HCT116 (cell line): Measurements from ENCODE around the gene DLL1. TPM values are rescaled to one million over a fixed set of nuclear protein-coding genes. Genes with fewer than 3 reads are reported as not detected.

Experiments used
- ATAC-seq: fragments of 200-7000 bp; cut with Tn5 transposase; 2 replicates; pipeline ENCODE4 v1.9.1; 2020; ENCODE audit warnings: mild to moderate bottlenecking, moderate library complexity
- BruUV-seq: library from RNA; stranded (reverse); fragments of 400-500 nt; replicated peaks from 2 replicates; lab custom pipeline; 2021; lab: Mats Ljungman, UMichigan
- CTCF ChIA-PET: fragments of 300-600 bp; sonication (Branson Sonifier 250); formaldehyde crosslinking; loops from one replicate; lab custom pipeline; 2021; ENCODE audit warnings: antibody characterized with exemption; lab: Charles Lee
- POLR2A ChIA-PET: fragments of 300-600, 350-600 bp; sonication (Branson Sonifier 250); formaldehyde crosslinking; loops from one replicate; lab custom pipeline; 2021; ENCODE audit warnings: antibody characterized with exemption; lab: Charles Lee
- RAD21 ChIA-PET, 2 experiments: fragments of 300-600 bp; sonication (Branson Sonifier 250); formaldehyde crosslinking; loops; one replicate each; lab custom pipeline; 2023; ENCODE audit warnings: low total read pairs in 2 of 2; ENCODE audit not compliant: uncharacterized antibody in 2 of 2, unreplicated experiment in 2 of 2, low non-redundant PET in 1 of 2; lab: Charles Lee
- DNase-seq: peaks from one replicate; pipeline ENCODE4 v3.0.0-alpha.2; 2010; ENCODE audit warnings: low read depth, low spot score
- H2AFZ ChIP-seq: fragments of 200-600 bp; shearing (Covaris generic), sonication (generic); 2 replicates; pipeline ENCODE4 v1.6.1; 2017; ENCODE audit warnings: low read depth, mixed run types, mixed read lengths, antibody characterized with exemption, low read length; ENCODE audit not compliant: poor library complexity, severe bottlenecking
- H3K27ac ChIP-seq: 2 replicates; pipeline ENCODE4 v1.5.1; 2012; ENCODE audit warnings: low read depth, low read length
- H3K27me3 ChIP-seq: fragments of 200-600 bp; sonication (generic); 2 replicates; pipeline ENCODE4 v1.6.1; 2016; ENCODE audit warnings: mixed run types, low read length, mixed read lengths; ENCODE audit not compliant: insufficient read depth
- H3K36me3 ChIP-seq, 2 experiments: fragments of 200-500 bp in 1 of 2; fragments of 200-600 bp in 1 of 2; sonication (Bioruptor generic) in 1 of 2; sonication (generic) in 1 of 2; 2 replicates each; pipeline versions ENCODE4 v1.5.1 to v1.6.1; 2014 to 2016; ENCODE audit warnings: low read length in 2 of 2, inconsistent platforms in 1 of 2, mixed read lengths in 1 of 2, mixed run types in 1 of 2; ENCODE audit not compliant: insufficient read depth in 2 of 2, control insufficient read depth in 1 of 2
- H3K4me1 ChIP-seq, 2 experiments: fragments of 200-600 bp in 1 of 2; sonication (generic) in 1 of 2; 2 replicates each; pipeline versions ENCODE4 v1.5.1 to v1.6.1; 2012 to 2017; ENCODE audit warnings: low read length in 2 of 2, inconsistent platforms in 1 of 2, mild to moderate bottlenecking in 1 of 2, mixed read lengths in 1 of 2, mixed run types in 1 of 2, moderate library complexity in 1 of 2; ENCODE audit not compliant: insufficient read depth in 2 of 2, control insufficient read depth in 1 of 2
- H3K4me2 ChIP-seq: fragments of 200-600 bp; sonication (generic); 2 replicates; pipeline ENCODE4 v1.6.1; 2017; ENCODE audit warnings: mixed run types, low read length, mixed read lengths
- H3K4me3 ChIP-seq, 2 experiments: fragments of 200-600 bp in 1 of 2; sonication (generic) in 1 of 2; replicated peaks in 1 of 2; 2 replicates each; pipeline ENCODE4 v1.5.1; 2011 to 2016; ENCODE audit warnings: low read length in 2 of 2, control low read depth in 1 of 2, low read depth in 1 of 2, mild to moderate bottlenecking in 1 of 2, mixed read lengths in 1 of 2, mixed run types in 1 of 2
- H3K79me2 ChIP-seq: fragments of 200-600 bp; sonication (generic); 2 replicates; pipeline ENCODE4 v1.6.1; 2017; ENCODE audit warnings: mild to moderate bottlenecking, mixed run types, low read length, moderate library complexity, mixed read lengths; ENCODE audit not compliant: insufficient read depth
- H3K9ac ChIP-seq: fragments of 200-600 bp; sonication (generic); 2 replicates; pipeline ENCODE4 v1.6.1; 2016; ENCODE audit warnings: low read length, mixed read lengths
- H3K9me2 ChIP-seq: fragments of 200-600 bp; sonication (generic), shearing (Covaris generic); 2 replicates; pipeline ENCODE4 v1.6.1; 2017; ENCODE audit warnings: mixed run types, mild to moderate bottlenecking, moderate library complexity; ENCODE audit not compliant: insufficient read depth
- H3K9me3 ChIP-seq, 2 experiments: fragments of 200-500 bp in 1 of 2; fragments of 200-600 bp in 1 of 2; sonication (Bioruptor generic) in 1 of 2; sonication (generic) in 1 of 2; 2 replicates each; pipeline ENCODE4 v1.6.1; 2014 to 2017; ENCODE audit warnings: low read length in 2 of 2, mixed read lengths in 2 of 2, inconsistent platforms in 1 of 2, low read depth in 1 of 2, mild to moderate bottlenecking in 1 of 2, mixed run types in 1 of 2, moderate library complexity in 1 of 2; ENCODE audit not compliant: control insufficient read depth in 1 of 2, insufficient read depth in 1 of 2
- H4K20me1 ChIP-seq: fragments of 200-600 bp; sonication (generic), shearing (Covaris generic); 2 replicates; pipeline ENCODE4 v1.6.1; 2017; ENCODE audit warnings: mixed run types, mild to moderate bottlenecking, moderate library complexity; ENCODE audit not compliant: insufficient read depth
- CBX3 ChIP-seq: IDR thresholded peaks from 2 replicates; pipeline ENCODE4 v1.6.1; 2012; ENCODE audit warnings: low read depth
- CEBPB ChIP-seq: IDR thresholded peaks from 2 replicates; pipeline ENCODE4 v1.6.1; 2012; ENCODE audit warnings: low read depth
- EGR1 ChIP-seq: IDR thresholded peaks from 2 replicates; pipeline ENCODE4 v1.6.1; 2012; ENCODE audit warnings: low read depth
- ELF1 ChIP-seq: IDR thresholded peaks from 2 replicates; pipeline ENCODE4 v1.6.1; 2012; ENCODE audit warnings: low read depth, borderline replicate concordance
- EZH2phosphoT487 ChIP-seq: fragments of 200-600 bp; IDR thresholded peaks from 2 replicates; pipeline ENCODE4 v1.6.1; 2018; ENCODE audit warnings: antibody characterized with exemption, borderline replicate concordance
- FOSL1 ChIP-seq: IDR thresholded peaks from 2 replicates; pipeline ENCODE4 v1.6.1; 2012; ENCODE audit warnings: low read depth
- JUND ChIP-seq: IDR thresholded peaks from 2 replicates; pipeline ENCODE4 v1.6.1; 2012
- MAX ChIP-seq: IDR thresholded peaks from 2 replicates; pipeline ENCODE4 v1.6.1; 2012
- POLR2AphosphoS5 ChIP-seq: IDR thresholded peaks from 2 replicates; pipeline ENCODE4 v1.6.1; 2011; ENCODE audit warnings: mild to moderate bottlenecking, low read depth, low read length, moderate library complexity
- RAD21 ChIP-seq: IDR thresholded peaks from 2 replicates; pipeline ENCODE4 v1.6.1; 2012; ENCODE audit warnings: low read depth, mild to moderate bottlenecking
- REST ChIP-seq: IDR thresholded peaks from 2 replicates; pipeline ENCODE4 v1.6.1; 2012; ENCODE audit warnings: low read depth
- SIN3A ChIP-seq: IDR thresholded peaks from 2 replicates; pipeline ENCODE4 v1.6.1; 2012; ENCODE audit warnings: low read depth
- SP1 ChIP-seq: IDR thresholded peaks from 2 replicates; pipeline ENCODE4 v1.6.1; 2012; ENCODE audit warnings: low read depth
- SRF ChIP-seq: IDR thresholded peaks from 2 replicates; pipeline ENCODE4 v1.6.1; 2012; ENCODE audit warnings: low read depth
- TCF7L2 ChIP-seq: IDR thresholded peaks from 2 replicates; pipeline ENCODE4 v1.7.0; 2011; ENCODE audit warnings: borderline replicate concordance, inconsistent platforms; ENCODE audit not compliant: insufficient read depth, insufficient read length; ENCODE audit errors: extremely low read depth
- YY1 ChIP-seq: IDR thresholded peaks from 2 replicates; pipeline ENCODE4 v1.6.1; 2011; ENCODE audit warnings: low read length, low read depth, moderate library complexity, mild to moderate bottlenecking; ENCODE audit not compliant: insufficient replicate concordance; ENCODE audit errors: extremely low read depth
- ZBTB33 ChIP-seq: IDR thresholded peaks from 2 replicates; pipeline ENCODE4 v1.6.1; 2011; ENCODE audit warnings: mild to moderate bottlenecking, low read length, moderate library complexity; ENCODE audit not compliant: insufficient replicate concordance; ENCODE audit errors: extremely low read depth
- ZFX ChIP-seq: fragments of 450-650 bp; IDR thresholded peaks from 2 replicates; pipeline ENCODE4 v1.6.1; 2017
- ZNF274 ChIP-seq: fragments of 200-500 bp; sonication (Bioruptor generic); IDR thresholded peaks from 2 replicates; pipeline ENCODE4 v1.6.1; 2014; ENCODE audit warnings: mild to moderate bottlenecking, low read depth, low read length, inconsistent platforms
- intact Hi-C: fragments of 100-400 bp; cut with micrococcal nuclease; formaldehyde crosslinking; loops from 2 replicates; pipeline ENCODE4 v1.10.0; 2022
- total RNA-seq: library from RNA; stranded (reverse); gene quantifications from one replicate; pipeline ENCODE4 v1.2.1, GENCODE V29; 2021; ENCODE audit not compliant: unreplicated experiment

Gene DLL1
- total RNA-seq, 1 experiment from 2014 or later = 5.3 TPM

- no peak overlapping the region for H2AFZ ChIP-seq
- no peak overlapping the region for H3K9ac ChIP-seq
- ChIA-PET RAD21 (no interaction called here), POLR2A (interaction anchor here (0.8 kb wide), 1 partner anchor 8 kb away, joined by 3 read pairs; no protein-coding TSS in a partner anchor), CTCF (interaction anchor here (0.7 to 2.5 kb wide), 2 partner anchors 244 to 463 kb away, joined by 4 to 14 read pairs; no protein-coding TSS in a partner anchor)
- no peak for DNase-seq
- peaks cover 4% of the 10 kb centered on the region; the same call in 1 of the 2 replicates for H3K27me3 ChIP-seq
- ATAC-seq = no peak
- no TSS peak for BruUV-seq
- H4K20me1 ChIP-seq = no peaks in the 10 kb centered on the region
- no peaks in the 10 kb centered on the region for H3K9me3 ChIP-seq
- H3K4me2 ChIP-seq = no peak overlapping the region
- H3K36me3 ChIP-seq = no peaks in the 10 kb centered on the region
- H3K4me3 ChIP-seq = no peak overlapping the region
- TF ChIP-seq TCF7L2 (no peak), MAX (no peak), YY1 (no peak), CBX3 (no peak), POLR2AphosphoS5 (no peak), ZNF274 (no peak), FOSL1 (no peak), SIN3A (no peak), ELF1 (no peak), SRF (no peak), REST (no peak), SP1 (no peak), CEBPB (no peak), JUND (no peak), RAD21 (no peak), ZBTB33 (no peak), ZFX (no peak), EGR1 (no peak), EZH2phosphoT487 (no peak)
- no peaks in the 10 kb centered on the region for H3K9me2 ChIP-seq
- H3K27ac ChIP-seq = no peak overlapping the region
- H3K79me2 ChIP-seq = no peaks in the 10 kb centered on the region
- H3K4me1 ChIP-seq = peaks cover 4 to 21% of the 10 kb centered on the region in 2 experiments; a peak in 3 of 4 replicates
- intact Hi-C loops = loop anchor here (10.0 kb wide), 1 partner anchor 230 kb away; no protein-coding TSS in a partner anchor
Measured at GRCh38 chr6:170294298-170294730, 3.4 kb upstream of the DLL1 start.
